ENCODE data around the gene WNK1. TPM values are rescaled to one million over a fixed set of nuclear protein-coding genes. Genes with fewer than 3 reads are reported as not detected.

Gene WNK1
- polyA plus RNA-seq, 2 donors: 66.0 to 72.3 TPM

DNA sequence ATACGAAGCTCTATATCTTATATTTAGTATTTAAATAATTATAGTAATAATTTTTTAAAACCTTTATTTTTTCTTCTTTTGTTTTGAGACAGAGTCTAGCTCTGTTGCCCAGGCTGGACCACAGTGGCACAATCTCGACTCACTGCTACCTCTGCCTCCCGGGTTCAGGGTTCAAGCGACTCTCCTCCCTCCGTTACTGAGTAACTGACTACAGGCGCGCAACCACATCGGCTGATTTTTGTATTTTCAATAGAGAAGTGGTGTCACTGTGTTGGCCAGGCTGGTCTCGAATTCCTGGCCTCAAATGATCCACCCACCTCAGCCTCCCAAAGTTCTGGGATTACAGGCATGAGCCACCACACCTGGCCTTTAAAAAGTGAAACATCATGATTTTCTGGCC is 13.0 kb upstream of the WNK1 start:
- no peak overlapping the region for H3K4me3 ChIP-seq (ENCODE audit: low read depth in 1 of 2, low read length in 2 of 2)
- no peak overlapping the region for H3K27ac ChIP-seq (ENCODE audit: low read depth in 2 of 2, low read length in 1 of 2)
- no peaks in the 10 kb centered on the region for H3K4me1 ChIP-seq (ENCODE audit: control insufficient read depth in 2 of 2, insufficient read depth in 2 of 2, low read length in 1 of 2)
- 92 to 94% methylated on average over 9 of the region's 9 CpGs for WGBS, 2 donors
- H3K9me3 ChIP-seq (ENCODE audit: control insufficient read depth in 2 of 2, insufficient read depth in 1 of 2, low read depth in 1 of 2, low read length in 1 of 2): no peaks in the 10 kb centered on the region
- H3K27me3 ChIP-seq (ENCODE audit: control insufficient read depth in 1 of 2, insufficient read depth in 2 of 2, low read length in 2 of 2): no peaks in the 10 kb centered on the region
- H3K36me3 ChIP-seq (ENCODE audit: control insufficient read depth in 2 of 2, insufficient read depth in 2 of 2, low read length in 1 of 2): no peaks in the 10 kb centered on the region

DNA sequence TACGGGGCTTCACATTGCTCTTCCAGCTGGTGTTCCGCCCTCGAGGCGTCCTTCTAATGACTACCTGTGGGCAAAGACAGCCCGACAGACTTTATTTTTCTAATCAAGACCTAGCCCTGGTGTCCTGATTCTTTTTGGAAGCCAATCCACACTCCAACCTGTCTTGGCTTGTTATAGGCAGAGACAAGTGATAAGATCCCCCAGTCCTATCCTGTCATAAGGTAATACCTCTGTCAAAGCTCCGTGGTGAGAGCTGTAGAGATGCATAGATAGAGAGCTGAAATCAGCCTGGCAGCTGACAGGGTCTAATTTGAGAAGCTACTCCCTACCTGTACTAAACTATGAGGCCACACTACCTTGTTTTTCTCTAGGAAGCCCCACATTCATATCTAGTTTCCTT is 11.5 kb upstream of the WNK1 start:
- 63 to 64% methylated on average over 6 of the region's 6 CpGs for WGBS, 2 donors
- no peaks in the 10 kb centered on the region for H3K27me3 ChIP-seq (ENCODE audit: control insufficient read depth in 1 of 2, insufficient read depth in 2 of 2, low read length in 2 of 2)
- H3K4me3 ChIP-seq (ENCODE audit: low read depth in 1 of 2, low read length in 2 of 2): no peak overlapping the region
- H3K36me3 ChIP-seq (ENCODE audit: control insufficient read depth in 2 of 2, insufficient read depth in 2 of 2, low read length in 1 of 2): no peaks in the 10 kb centered on the region
- H3K27ac ChIP-seq (ENCODE audit: low read depth in 2 of 2, low read length in 1 of 2): no peak overlapping the region
- H3K4me1 ChIP-seq (ENCODE audit: control insufficient read depth in 2 of 2, insufficient read depth in 2 of 2, low read length in 1 of 2): no peaks in the 10 kb centered on the region
- no peaks in the 10 kb centered on the region for H3K9me3 ChIP-seq (ENCODE audit: control insufficient read depth in 2 of 2, insufficient read depth in 1 of 2, low read depth in 1 of 2, low read length in 1 of 2)

DNA sequence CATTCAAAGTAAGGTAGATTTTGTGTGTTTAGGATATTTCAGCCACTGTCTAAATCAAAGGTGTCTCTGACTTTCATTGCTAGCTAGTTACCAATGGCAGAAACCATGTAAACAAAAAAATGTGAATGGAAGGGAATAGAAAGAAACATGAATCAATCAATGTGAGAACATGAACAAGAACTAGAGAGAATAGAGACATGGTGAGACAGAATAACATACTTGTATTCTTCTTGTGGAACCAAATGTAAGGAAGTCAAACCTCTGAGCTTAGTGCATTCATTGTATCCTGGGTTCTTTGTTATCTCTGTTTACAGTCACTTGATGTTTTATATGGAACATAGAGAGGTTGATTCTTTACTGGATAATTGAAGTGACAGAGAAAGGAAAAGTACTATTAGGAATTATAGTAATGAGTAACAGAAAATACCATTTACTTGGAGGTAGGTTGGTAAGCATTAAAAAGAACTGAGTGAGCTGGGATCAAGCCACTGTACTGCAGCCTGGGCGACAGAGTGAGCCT is 2.6 kb upstream of the WNK1 start:
- H3K27ac ChIP-seq (ENCODE audit: low read depth in 2 of 2, low read length in 1 of 2): no peak overlapping the region
- no peak overlapping the region for H3K4me3 ChIP-seq (ENCODE audit: low read depth in 1 of 2, low read length in 2 of 2)
- peaks cover 0 to 3% of the 10 kb centered on the region in 2 donors for H3K4me1 ChIP-seq (ENCODE audit: control insufficient read depth in 2 of 2, insufficient read depth in 2 of 2, low read length in 1 of 2)
- 75 to 77% methylated on average over 1 of the region's 1 CpG for WGBS, 2 donors
- no peaks in the 10 kb centered on the region for H3K27me3 ChIP-seq (ENCODE audit: control insufficient read depth in 1 of 2, insufficient read depth in 2 of 2, low read length in 2 of 2)
- H3K36me3 ChIP-seq (ENCODE audit: control insufficient read depth in 2 of 2, insufficient read depth in 2 of 2, low read length in 1 of 2): no peaks in the 10 kb centered on the region
- no peaks in the 10 kb centered on the region for H3K9me3 ChIP-seq (ENCODE audit: control insufficient read depth in 2 of 2, insufficient read depth in 1 of 2, low read depth in 1 of 2, low read length in 1 of 2)

DNA sequence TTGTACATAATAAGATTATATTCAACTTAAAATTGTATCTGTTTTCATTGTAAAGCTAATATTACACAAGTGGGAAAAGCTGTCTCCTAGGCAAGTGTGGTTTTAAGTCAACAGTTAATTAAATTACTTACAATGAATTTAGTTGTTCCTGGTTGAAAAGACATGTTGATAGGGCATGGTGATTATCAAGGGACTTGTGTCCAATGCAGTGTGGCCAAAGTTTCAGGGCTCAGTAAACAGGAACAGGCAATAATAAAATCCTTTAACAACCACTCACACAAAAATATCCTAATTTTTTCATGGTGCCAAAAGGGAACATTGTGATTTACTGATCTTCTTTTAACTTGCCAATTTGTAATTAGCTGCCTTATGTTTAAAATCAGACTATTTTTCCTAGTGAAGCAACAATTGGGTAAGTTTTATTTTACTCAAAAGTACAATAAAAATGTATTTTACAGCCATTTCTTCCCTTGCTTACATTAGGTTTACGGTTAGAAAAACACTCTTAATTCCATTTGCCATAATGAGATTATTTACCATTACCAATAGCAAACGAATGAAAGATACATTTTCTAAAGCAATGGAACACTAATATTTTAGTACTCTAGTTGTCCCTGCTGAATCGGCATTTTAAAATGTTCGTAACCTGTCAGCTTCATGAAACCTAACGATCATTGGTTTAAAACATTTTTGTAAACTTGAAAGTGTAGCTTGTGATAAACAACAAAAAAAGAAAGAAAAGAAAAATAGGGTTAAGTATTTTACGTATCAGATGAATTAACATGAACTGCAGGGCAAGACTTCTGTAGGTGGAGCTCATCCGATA is 1.8 kb upstream of the WNK1 start:
- Histone ChIP-seq H3K27me3 (ENCODE audit: control insufficient read depth in 1 of 2, insufficient read depth in 2 of 2, low read length in 2 of 2) (no peaks in the 10 kb centered on the region), H3K36me3 (ENCODE audit: control insufficient read depth in 2 of 2, insufficient read depth in 2 of 2, low read length in 1 of 2) (no peaks in the 10 kb centered on the region), H3K27ac (ENCODE audit: low read depth in 2 of 2, low read length in 1 of 2) (peak overlapping the region; percentile 75 to 97), H3K4me1 (ENCODE audit: control insufficient read depth in 2 of 2, insufficient read depth in 2 of 2, low read length in 1 of 2) (peaks cover 0 to 3% of the 10 kb centered on the region in 2 donors), H3K4me3 (ENCODE audit: low read depth in 1 of 2, low read length in 2 of 2) (peak overlapping the region; percentile 34 to 81), H3K9me3 (ENCODE audit: control insufficient read depth in 2 of 2, insufficient read depth in 1 of 2, low read depth in 1 of 2, low read length in 1 of 2) (no peaks in the 10 kb centered on the region)
- 1 to 2% methylated on average over 7 of the region's 7 CpGs for WGBS, 2 donors

DNA sequence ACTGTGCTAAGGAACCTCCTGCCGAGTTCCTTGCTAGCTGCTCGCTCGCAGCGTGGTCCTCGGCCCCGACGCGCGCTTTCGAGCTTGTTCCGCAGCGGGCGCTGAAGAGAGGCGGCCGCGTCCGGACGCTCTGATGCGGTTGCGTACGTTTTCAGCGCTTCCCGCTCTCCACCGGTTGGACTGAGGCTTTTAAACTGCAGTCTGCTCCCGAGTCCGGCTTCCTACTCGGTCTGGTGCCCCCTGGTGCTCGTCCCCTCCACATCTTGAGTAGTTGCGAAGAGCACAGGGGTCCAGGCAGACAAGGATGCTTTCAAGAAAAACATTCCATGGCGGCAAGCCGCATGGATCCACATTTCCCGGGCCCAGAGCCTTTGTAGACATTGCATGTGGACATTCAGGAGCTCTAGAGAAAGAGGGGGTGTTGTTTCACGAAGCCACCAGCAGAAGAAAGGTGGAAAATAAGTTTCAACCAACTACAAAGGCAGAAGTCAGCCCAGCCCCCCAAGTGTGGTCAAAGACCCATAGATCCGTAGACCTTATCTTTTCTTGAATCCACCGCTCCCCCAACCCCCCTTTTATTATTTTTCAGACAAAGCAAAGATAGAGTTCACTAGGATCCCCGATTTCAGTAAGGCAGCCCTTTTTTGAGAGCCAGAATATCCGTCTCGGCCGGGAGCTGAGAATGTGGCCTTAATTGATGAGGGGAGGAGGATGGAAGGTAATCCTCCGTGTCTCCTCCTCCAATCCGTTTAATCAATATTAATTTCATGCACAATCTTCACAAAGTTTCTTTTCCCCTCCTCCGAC is 984 bp upstream of the WNK1 start:
- Histone ChIP-seq H3K36me3 (ENCODE audit: control insufficient read depth in 2 of 2, insufficient read depth in 2 of 2, low read length in 1 of 2) (no peaks in the 10 kb centered on the region), H3K27ac (ENCODE audit: low read depth in 2 of 2, low read length in 1 of 2) (peak overlapping the region; percentile 75 to 97), H3K9me3 (ENCODE audit: control insufficient read depth in 2 of 2, insufficient read depth in 1 of 2, low read depth in 1 of 2, low read length in 1 of 2) (no peaks in the 10 kb centered on the region), H3K4me1 (ENCODE audit: control insufficient read depth in 2 of 2, insufficient read depth in 2 of 2, low read length in 1 of 2) (peaks cover 0 to 3% of the 10 kb centered on the region in 2 donors), H3K4me3 (ENCODE audit: low read depth in 1 of 2, low read length in 2 of 2) (peak overlapping the region; percentile 34 to 81), H3K27me3 (ENCODE audit: control insufficient read depth in 1 of 2, insufficient read depth in 2 of 2, low read length in 2 of 2) (no peaks in the 10 kb centered on the region)
- WGBS, 2 donors: 0 to 1% methylated on average over 42 of the region's 42 CpGs

DNA sequence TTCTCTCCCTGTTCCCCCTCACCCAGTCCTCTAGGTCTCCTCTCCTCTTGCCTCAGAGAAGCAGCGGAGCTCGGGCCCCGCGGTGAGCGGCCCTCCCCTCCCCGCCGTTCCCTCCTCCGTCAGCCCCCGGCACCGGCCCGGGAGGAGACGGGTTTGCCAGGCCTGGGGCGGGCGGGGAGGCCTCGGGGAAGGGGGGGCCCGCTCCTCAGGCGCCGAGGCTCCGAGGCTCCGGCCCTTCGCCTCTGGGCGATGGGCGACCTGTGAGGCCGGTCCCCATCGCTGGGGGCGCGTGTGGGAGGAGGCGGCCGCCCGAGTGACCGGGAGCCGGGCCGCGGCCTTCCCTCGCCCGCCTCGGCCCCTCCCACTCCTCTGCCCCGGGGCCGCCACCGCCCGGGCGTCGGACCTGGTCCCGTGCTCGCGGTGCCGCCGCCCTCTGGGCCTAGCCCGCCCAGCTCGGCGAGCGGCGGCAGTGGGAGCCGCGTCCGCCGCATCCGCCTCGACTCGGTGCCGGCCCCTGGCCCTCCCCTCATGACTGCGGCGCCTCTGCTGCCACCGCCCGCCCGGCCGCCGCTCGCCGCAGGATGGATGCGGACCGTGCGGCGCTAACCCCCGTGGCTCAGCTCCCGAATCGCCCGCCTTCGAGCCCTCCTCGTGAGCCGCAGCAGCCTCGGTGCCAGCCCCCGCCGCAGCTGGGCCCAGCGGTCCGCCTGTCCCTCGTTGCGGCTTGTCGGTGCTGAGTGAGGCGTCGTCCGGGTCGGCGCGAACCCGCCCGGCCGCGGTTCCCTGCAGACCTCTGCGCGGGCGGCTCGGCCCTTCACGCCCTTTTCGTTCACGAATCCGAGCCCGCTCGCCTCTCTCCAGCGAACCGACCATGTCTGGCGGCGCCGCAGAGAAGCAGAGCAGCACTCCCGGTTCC is 574 bp downstream of the WNK1 start:
- no peaks in the 10 kb centered on the region for H3K36me3 ChIP-seq (ENCODE audit: control insufficient read depth in 2 of 2, insufficient read depth in 2 of 2, low read length in 1 of 2)
- H3K4me3 ChIP-seq (ENCODE audit: low read depth in 1 of 2, low read length in 2 of 2): peak overlapping the region; percentile 81 to 100
- WGBS, 2 donors: 0% methylated on average over 65 to 115 of the region's 115 CpGs
- H3K27ac ChIP-seq (ENCODE audit: low read depth in 2 of 2, low read length in 1 of 2): peak overlapping the region; percentile 97 to 100
- H3K9me3 ChIP-seq (ENCODE audit: control insufficient read depth in 2 of 2, insufficient read depth in 1 of 2, low read depth in 1 of 2, low read length in 1 of 2): no peaks in the 10 kb centered on the region
- no peaks in the 10 kb centered on the region for H3K27me3 ChIP-seq (ENCODE audit: control insufficient read depth in 1 of 2, insufficient read depth in 2 of 2, low read length in 2 of 2)
- H3K4me1 ChIP-seq (ENCODE audit: control insufficient read depth in 2 of 2, insufficient read depth in 2 of 2, low read length in 1 of 2): peaks cover 0 to 3% of the 10 kb centered on the region in 2 donors

DNA sequence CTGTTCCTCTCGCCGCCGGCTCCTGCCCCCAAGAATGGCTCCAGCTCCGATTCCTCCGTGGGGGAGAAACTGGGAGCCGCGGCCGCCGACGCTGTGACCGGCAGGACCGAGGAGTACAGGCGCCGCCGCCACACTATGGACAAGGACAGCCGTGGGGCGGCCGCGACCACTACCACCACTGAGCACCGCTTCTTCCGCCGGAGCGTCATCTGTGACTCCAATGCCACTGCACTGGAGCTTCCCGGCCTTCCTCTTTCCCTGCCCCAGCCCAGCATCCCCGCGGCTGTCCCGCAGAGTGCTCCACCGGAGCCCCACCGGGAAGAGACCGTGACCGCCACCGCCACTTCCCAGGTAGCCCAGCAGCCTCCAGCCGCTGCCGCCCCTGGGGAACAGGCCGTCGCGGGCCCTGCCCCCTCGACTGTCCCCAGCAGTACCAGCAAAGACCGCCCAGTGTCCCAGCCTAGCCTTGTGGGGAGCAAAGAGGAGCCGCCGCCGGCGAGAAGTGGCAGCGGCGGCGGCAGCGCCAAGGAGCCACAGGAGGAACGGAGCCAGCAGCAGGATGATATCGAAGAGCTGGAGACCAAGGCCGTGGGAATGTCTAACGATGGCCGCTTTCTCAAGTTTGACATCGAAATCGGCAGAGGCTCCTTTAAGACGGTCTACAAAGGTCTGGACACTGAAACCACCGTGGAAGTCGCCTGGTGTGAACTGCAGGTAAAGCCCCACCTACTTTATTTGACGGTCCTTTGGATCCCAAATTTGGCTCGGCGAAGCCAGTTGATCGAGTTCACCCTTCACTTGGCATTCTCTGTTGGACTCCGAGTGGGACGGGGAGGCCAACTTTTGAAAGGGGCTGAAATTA is 1.5 kb downstream of the WNK1 start:
- Histone ChIP-seq H3K4me1 (ENCODE audit: control insufficient read depth in 2 of 2, insufficient read depth in 2 of 2, low read length in 1 of 2) (peaks cover 0 to 3% of the 10 kb centered on the region in 2 donors), H3K36me3 (ENCODE audit: control insufficient read depth in 2 of 2, insufficient read depth in 2 of 2, low read length in 1 of 2) (no peaks in the 10 kb centered on the region), H3K27me3 (ENCODE audit: control insufficient read depth in 1 of 2, insufficient read depth in 2 of 2, low read length in 2 of 2) (no peaks in the 10 kb centered on the region), H3K27ac (ENCODE audit: low read depth in 2 of 2, low read length in 1 of 2) (peak overlapping the region; percentile 97 to 100), H3K4me3 (ENCODE audit: low read depth in 1 of 2, low read length in 2 of 2) (peak overlapping the region; percentile 81 to 100), H3K9me3 (ENCODE audit: control insufficient read depth in 2 of 2, insufficient read depth in 1 of 2, low read depth in 1 of 2, low read length in 1 of 2) (no peaks in the 10 kb centered on the region)
- WGBS, 2 donors: 0 to 1% methylated on average over 63 of the region's 63 CpGs

DNA sequence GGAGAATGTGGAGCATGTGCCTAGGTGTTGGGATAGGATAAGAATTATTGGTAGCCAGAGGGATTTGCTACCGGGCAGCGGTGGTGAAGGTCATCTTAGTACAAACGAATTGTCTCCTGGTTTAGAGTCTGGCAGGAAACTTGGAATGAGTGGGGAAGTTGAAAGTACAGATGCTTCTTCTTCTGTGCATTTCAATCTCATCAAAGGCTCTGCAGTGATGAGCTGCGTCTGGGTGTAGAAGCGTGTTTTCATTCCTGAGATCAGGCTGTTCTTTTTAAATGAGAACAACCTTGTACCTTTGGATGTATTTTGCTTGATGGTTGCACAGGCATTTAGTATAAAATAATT is 2.1 kb downstream of the WNK1 start:
- peak overlapping the region; percentile 97 to 100 for H3K27ac ChIP-seq (ENCODE audit: low read depth in 2 of 2, low read length in 1 of 2)
- 1% methylated on average over 5 of the region's 5 CpGs for WGBS, 2 donors
- H3K9me3 ChIP-seq (ENCODE audit: control insufficient read depth in 2 of 2, insufficient read depth in 1 of 2, low read depth in 1 of 2, low read length in 1 of 2): no peaks in the 10 kb centered on the region
- H3K27me3 ChIP-seq (ENCODE audit: control insufficient read depth in 1 of 2, insufficient read depth in 2 of 2, low read length in 2 of 2): no peaks in the 10 kb centered on the region
- H3K36me3 ChIP-seq (ENCODE audit: control insufficient read depth in 2 of 2, insufficient read depth in 2 of 2, low read length in 1 of 2): no peaks in the 10 kb centered on the region
- H3K4me3 ChIP-seq (ENCODE audit: low read depth in 1 of 2, low read length in 2 of 2): peak overlapping the region; percentile 81 to 100
- H3K4me1 ChIP-seq (ENCODE audit: control insufficient read depth in 2 of 2, insufficient read depth in 2 of 2, low read length in 1 of 2): peaks cover 0 to 3% of the 10 kb centered on the region in 2 donors
